ENCODE results near the gene FAM114A1.
"Not testable (repeated sequence)": the region's sequence is repeated elsewhere in the genome, so short reads cannot be mapped to it uniquely, and the experiment has no call there.

Gene FAM114A1

DNA sequence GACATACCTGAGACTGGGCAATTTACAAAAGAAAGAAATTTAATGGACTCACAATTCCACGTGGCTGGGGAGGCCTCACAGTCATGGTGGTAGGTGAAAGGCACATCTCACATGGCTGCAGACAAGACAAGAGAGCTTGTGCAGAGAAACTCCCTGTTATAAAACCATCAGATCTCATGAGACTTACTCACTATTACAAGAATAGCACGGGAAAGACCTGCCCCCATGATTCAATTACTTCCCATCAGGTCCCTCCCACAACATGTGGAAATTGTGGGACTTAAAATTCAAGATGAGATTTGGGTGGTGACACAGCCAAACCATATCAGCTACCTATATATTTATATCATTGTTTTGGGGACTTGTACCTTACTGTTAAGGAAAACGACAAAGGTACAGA, 74.3 kb downstream of the FAM114A1 start:
- DNase-seq, result not testable (repeated sequence)

DNA sequence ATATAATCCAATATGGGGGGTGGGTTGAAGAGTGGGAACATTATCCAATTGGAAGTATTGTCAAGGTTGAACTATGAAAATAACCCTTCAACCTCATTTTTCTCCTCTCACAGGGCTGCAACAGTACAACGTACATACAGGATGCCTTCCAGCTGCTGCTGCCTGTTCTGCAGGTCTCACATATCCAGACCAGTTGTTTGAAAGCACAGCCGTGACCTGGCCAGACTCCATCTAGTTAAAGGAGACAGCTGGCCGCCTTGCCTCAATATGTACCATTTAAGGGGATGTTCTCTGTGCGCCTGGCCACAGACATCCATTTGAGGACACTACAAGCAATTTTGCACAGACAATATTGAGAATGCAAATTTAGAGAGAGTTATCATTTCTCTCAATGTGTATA, 75.7 kb downstream of the FAM114A1 start:
- peak; percentile 85 for DNase-seq

DNA sequence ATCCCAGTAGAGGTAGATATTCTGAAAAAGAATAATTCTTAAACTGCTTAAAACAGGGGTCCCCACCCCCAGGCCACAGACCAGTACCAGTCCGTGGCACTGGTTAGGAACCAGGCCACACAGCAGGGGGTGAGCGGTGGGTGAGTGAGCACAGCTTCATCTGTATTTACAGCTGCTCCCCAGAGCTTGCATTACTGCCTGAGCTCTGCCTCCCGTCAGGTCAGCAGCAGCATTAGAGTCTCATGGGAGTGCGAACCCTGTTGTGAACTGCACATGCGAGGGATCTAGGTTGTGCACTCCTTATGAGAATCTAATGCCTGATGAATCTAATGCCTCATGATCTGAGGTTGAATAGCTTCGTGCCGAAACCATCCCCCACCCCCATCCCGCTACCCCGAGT, 76.8 kb downstream of the FAM114A1 start:
- DNase-seq, result no peak

DNA sequence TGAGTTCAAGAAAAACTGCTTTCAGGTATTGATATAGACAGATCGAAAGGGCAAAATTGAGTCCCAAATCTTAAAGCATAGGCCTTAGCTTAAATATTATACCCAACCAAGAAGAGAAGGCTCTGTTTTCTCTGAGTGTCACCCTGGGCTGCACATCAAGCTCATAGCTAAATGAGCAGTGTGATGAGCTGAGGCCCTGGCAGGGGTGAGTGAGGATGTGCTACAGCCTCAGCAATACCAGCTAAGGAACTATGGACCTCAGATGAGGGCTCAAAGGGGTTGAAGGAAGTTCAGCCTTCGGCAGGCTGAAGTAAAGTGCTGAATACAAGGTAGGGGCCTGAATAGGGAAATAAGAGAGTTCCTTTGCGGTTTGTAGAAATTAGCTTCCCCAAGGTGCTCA, 79.3 kb downstream of the FAM114A1 start:
- no peak for DNase-seq

DNA sequence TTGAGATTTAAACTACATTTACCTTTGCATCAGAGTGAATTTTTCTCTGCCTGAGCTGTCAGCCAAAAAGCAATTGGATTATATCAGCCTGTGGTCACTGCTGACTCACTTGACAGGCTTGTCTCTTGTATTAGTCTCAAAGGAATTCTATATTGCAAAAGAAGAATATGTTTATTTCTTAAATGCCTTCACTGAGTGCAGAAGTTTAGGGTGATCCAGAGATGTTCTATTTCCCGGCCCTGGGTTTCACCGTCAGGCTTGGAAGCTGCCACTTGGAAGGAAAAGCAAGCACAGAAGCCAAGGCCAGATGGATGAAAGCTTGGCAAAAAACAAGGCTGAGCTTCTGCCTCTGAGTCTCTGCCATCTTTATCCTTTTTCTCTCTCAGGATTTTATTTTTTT, 80.9 kb downstream of the FAM114A1 start:
- DNase-seq, result peak; percentile 59

DNA sequence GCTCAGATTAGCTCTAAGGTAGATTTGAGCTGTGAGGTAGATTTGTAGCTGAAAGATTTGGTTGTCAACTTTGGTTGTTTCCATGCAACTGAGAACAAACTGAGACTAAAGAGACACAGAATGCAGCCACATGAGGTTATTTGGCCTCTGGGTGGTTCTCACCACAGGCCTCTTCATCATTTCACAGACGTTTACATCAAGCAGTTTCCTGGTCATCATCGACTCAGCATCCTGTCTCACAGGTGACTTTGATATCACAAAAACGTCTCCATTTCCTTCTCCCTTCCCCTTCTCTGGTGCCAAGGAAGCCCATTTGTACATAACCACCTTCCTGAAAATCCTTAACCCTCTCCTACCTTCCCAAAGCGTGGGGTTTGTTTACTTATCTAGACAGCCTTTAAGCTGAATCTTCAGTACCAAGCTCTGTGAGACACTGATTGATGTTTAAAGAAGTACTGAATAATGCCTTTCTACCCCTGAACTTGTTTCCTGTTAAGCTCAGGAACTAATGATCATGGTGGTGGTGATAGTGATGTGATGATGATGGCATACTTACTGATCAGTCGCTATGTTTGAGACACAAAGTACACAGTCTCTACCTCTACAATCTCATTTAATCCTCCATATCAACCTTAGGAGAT, 81.9 kb downstream of the FAM114A1 start:
- DNase-seq, result no peak

DNA sequence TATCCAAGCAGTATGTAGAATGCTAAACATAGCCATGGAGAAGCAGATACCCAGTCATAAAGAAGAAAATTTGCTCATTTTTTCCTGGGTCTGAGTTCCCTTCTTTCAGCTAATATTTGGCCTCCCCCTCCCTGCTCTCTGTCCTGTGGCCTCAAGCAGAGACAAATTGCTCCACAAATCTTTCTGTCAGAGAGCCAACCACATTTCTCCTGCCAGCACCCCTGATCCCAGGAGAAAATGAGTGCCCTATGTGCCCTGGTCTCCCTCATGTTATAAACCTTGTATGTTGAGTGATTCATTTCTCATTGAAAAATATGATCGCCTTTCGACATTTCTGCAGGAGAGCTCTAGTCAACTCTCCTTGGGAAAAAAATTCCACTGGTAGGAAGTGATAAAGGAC, 82.6 kb downstream of the FAM114A1 start:
- no peak for DNase-seq

DNA sequence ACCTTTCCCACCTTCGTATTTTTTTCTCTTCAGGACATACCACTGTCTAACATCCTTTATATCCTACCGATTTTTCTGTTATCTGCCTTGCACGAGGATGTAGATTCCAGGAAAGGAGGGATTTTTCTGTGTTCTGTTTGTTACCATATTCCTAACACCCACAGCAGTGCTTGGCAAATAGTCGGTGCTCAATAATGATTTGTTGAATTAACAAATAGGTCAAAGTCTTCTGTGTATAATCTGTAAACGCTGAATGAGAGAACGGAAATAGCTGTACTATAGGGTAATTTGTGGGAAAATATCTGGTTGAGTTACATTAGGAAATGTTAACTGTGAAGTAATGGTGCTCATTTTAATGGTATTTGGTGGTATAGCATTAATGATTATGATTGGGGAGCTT, 83.1 kb downstream of the FAM114A1 start:
- no peak for DNase-seq

DNA sequence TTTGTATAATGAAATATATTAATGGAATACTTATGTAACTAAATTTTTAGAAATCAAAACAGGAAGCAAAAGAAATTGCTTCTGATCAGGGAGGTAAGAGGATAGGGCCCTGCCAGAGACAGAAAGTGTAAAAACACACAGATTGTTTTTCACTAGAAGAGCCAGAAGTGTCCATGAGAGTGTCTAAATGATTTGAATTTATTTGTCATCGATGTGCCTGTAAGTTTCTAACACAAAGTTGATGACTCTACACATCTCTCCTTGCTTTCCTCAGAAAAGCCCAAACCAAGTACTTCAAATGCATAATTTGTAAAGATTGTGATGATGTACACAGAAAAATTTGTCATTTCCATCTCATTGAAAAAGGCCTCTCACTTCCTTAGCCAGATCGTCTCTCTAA, 84.0 kb downstream of the FAM114A1 start:
- DNase-seq, result no peak

DNA sequence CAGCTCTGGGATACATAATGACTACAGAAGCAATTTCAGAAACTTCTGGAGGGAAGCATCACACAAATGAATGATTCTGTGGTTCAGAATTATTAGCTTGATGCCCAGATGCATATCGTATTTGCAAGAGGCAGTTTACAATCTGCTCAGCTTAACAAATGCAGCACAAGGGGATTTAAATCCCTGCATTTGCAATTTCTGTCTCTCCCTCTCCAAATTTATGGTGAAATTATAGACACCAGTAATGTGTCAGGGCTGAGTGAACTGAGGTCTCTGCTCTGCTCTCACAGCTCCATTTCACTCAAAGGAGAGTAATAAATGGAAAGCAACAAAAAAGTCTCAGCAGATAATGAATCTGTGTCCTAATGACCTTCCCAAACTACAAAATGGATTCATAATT, 84.4 kb downstream of the FAM114A1 start:
- DNase-seq, result no peak

DNA sequence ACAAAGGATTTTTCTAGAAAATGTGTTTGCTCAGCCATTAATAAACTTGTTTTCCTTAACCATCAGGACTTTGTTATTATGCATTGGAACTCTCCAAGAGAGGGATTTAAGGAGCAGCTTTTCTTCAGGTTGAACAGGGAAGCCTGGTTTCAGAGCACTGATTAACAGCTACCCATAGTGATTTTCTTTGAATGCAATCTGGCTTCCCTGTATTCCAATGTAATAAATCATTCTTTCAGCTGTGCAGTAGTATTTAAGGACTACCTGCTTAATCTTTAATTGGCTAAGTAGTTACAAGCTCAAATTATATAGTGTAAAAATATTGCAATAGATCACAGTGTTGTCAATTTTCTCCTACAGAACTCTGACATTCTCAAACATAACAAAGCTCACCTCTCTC, 87.1 kb downstream of the FAM114A1 start:
- DNase-seq, result no peak

DNA sequence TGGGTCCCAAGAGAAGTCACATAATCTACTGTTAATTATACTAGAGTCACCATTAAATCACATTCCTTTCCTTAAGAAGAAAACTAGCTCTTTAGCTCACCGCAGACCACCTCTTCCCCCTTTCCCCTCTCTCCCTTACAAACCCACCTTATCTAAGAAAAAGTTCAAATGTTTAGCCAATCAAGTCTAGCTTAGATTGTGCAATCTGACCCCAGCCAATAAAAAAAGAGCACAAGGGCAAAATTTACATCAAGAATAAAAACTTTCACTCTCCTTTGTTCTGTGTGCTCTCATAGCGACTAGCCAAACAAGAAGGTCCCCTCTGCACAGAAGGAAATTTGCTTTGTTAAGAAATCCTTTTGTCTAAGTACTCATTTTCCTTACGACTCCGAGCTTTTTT, 88.4 kb downstream of the FAM114A1 start:
- no peak for DNase-seq

DNA sequence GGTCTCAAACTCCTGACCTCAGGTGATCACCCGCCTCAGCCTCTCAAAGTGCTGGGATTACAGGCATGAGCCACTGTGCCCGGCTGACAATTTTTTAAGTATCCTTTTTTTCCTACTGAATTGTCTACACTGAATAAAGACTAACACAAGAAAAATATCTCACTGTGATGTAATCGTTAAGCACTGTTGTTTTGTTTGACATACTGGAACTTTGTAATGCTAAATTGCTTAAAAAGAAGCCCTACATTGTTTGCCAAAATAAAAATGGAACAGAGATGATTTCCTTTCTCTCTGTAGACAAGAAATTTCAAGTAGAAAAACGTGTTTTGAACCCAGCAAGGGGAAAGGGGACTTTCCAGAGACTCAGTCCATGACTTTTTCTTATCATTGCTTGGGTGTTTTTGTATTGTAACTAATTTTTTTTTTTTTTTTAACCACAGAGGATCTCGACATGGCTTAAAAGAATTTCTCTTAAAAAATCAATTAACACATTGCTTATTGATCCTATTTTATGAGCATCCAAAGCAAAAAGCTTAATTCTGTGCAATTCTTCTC, 89.7 kb downstream of the FAM114A1 start:
- no peak for DNase-seq

DNA sequence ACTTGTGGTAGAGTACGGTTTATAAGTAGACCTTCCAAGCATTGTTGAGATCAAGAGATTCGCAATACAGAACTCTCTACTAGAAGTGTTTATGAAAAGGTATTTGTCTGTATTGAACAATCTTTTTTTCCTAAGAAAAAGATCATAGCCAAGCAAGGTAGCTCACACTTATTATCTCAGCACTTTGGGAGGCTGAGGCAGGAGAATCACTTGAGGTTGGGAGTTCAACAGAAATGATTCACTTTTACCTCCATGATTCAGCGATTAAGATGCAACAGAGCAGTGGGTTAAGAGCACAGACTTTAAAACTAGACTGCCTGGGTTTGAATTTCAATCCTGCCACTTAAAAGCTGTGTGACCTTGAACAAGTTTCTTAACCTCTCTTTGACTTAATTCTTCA, 90.3 kb downstream of the FAM114A1 start:
- DNase-seq, result no peak

DNA sequence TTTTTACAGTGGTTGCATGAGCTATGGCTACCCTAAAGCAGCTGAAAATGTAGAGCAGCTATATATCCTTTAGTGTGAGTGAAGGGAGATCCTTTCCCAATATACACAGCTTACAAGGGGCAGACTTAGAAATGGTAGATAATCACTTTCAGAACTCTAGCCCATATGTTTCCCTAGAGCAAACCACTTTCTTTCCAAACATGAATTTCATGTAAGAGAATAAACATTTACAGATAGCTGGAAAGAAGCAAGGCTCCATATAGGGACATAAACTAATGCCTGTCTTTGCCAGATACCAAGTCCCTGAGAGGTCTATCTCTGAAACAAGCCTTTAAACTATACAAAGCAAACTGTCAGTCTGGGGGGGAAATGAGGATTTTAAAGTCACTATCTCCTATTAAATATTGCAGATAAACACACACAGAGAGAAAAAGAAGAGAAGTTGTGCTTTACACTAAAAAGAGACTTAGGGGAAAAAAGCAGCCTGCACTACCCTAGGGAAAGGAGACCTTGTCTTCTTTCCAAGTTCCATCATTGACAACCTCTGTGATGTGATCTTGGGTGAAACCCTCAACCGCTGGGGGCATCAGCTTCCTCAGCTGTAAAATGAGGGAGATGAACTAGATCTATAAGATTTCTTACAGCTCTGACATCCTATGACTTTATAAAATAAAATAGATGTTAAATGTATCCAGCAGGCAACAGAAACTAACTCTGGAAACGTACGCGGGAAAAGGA, 91.0 kb downstream of the FAM114A1 start:
- DNase-seq, result no peak

DNA sequence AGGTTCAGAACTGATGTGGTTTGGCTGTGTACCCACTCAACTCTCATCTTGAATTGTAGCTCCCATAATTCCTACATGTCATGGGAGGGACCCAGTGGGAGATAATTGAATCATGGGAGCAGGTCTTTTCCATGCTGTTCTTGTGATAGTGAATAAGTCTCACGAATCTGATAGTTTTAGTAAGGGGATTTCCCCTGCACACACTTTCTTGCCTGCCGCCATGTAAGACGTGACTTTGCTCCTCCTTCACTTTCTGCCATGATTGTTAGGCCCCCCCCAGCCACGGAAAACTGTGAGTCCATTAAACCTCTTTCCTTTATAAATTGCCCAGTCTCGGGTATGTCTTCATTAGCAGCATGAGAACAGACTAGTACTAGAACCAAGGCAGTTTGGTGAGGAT, 91.6 kb downstream of the FAM114A1 start:
- DNase-seq, result not testable (repeated sequence)

DNA sequence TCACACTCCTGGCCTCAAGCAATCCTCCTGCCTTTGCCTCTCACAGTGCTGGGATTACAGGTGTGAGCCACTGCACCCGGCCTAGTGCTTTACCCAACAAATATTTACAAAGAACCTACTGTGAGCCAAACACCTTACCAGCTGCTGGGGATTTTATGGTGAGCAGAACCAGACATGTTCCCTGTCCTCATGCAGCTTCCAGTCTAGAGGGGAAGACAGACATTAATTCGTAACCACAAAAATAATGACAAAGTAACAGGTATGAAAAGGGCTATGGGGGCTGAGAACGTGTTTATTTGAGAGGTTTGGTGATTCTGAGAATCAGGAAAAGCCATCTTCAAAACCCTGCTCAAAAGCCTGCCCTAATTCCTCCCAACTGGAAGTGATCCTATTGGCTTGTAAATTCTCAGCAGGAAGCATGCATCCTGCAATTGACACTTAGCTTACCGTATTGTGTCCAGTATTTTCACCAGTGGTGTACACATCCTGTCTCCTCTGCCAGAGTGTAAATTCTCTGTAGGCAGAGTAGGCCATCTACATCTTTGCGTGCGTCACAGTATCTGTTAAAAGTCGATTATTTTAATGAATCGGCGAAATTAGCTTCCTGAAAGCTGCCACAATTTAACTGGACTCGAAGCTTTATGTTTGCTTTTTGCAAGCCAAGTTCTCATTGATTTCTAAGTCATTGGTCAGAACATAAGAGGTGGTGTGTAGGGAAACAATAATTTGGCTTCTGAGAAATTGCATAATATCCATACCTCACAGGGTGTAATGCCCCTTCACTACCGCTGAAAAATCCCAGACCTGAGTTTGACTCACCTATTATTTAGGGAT, 97.6 kb downstream of the FAM114A1 start:
- DNase-seq, result no peak

DNA sequence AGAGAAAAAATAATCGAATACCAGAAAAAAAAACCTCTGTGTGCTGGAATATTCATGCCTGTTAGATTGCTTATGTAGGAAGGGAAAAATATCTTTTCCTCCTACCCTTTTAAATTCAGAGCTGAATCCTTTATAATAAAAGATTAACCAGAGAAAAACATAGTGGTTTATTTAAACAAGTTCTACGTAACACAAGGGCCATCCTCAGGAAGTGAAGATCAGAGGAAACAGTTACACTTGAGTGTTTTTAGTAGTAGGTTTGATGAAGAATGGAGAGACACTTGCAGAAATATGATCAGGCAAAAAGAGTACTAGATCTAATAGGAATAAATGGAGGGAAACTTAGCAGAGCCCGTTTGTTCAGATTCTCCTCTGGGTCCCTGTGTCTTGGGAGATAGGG, 98.3 kb downstream of the FAM114A1 start:
- no peak for DNase-seq

DNA sequence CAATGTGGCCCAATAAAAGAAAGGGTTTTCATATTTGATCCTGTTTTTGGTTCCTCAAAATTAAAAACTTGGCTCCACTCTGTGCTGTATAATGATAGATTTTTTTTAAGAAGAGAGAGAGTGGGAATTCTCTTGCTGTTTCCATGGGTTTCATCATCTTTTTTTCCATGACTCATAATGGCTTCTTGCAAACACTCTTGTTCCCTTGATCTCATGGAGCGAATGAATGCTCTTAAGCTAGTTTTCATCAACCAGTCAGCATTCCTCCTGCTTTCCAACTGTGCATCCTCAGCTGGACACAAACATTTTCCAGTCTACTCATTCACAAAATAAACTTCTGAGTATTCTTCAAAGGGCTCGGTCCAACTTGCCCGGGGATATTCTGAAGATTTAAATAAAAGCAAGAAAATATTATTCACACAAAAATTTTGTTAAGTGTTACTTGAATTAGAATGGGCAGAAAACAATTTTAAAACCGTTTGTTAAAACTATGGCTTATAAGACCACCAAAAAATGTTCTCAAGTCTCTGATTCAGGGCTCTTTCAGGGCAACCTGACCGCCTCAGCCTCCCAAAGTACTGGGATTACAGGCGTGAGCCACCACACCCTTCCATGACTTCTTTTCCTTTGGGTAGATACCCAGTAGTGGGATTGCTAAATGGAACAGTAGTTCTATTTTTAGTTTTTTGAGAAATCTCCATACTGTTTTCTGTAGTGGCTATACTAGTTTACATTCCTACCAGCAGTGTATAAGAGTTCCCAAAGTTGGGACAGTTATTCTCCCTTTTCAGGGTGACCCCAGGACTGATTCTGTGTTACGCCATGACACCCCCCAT, 99.9 kb downstream of the FAM114A1 start:
- no peak for DNase-seq

DNA sequence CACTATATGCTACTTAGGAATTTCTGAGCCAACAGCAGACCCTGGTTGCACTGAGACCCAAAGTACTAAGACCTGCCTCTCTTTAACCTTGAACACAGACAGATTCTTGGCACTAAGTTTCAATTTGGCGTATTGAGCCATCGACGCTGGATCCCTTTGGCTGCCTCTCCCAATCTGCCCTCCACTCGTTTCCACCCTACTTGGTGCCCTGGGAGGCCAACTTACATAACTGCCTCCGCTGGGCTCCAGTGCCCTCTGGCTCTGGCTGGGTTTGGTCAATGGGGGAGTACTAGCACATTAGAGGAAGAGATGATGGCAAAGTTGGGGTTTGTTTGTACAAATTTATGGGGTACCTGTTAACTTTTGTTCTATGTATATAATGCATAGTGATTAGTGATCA, 101.1 kb downstream of the FAM114A1 start:
- DNase-seq, result no peak

DNA sequence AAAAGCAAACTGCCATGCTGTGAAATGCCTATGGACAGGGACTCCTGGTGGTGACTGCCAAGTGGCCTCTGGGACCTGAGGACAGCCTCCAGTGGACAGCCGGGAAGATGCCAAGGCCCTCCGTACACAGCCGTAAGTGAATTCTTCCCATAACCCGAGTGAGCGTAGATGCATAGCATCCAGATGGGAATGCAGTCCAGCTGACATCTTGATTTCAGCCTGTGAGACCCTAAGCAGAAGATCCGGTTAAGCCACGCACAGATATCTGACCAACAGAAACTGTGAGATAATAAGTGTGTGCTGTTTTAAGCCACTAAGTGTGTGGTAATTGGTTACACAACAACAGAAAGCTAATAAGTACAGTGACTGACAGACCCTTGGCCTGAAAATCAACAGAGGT, 108.7 kb downstream of the FAM114A1 start:
- no peak for DNase-seq

DNA sequence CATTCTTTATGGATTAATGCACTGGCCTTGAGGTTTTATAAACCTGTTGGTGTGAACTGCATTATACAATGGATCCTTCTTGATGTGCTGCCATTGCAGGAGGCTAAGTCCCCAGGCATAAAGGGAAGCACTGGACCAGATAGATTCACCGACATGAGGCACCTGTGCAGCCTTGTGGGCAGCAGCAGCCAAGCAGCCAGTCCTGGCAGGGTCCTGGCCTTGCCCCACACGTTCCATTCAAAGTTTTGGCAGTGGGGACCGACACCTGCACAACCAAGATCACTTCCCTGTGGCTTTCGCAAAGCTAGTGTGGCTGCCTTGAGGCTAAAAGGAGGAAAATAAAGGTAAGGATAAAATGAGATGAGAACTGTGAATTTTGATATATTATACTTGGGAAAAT, 111.5 kb downstream of the FAM114A1 start:
- no peak for DNase-seq

Measured in femur (tissue), 1 donor.